ENCODE measurements around the gene DAZL.

The DAZL gene

GRCh38 chr3:16596352-16597032 is 8.7 kb downstream of the DAZL start:
- FAIRE-seq (no peak), DNase-seq (ENCODE audit: insufficient read length, low spot score) (no peak)

GRCh38 chr3:16595778-16596177 is 9.4 kb downstream of the DAZL start:
- DNase-seq (ENCODE audit: insufficient read length, low spot score) (no peak), FAIRE-seq (no peak)

DNA sequence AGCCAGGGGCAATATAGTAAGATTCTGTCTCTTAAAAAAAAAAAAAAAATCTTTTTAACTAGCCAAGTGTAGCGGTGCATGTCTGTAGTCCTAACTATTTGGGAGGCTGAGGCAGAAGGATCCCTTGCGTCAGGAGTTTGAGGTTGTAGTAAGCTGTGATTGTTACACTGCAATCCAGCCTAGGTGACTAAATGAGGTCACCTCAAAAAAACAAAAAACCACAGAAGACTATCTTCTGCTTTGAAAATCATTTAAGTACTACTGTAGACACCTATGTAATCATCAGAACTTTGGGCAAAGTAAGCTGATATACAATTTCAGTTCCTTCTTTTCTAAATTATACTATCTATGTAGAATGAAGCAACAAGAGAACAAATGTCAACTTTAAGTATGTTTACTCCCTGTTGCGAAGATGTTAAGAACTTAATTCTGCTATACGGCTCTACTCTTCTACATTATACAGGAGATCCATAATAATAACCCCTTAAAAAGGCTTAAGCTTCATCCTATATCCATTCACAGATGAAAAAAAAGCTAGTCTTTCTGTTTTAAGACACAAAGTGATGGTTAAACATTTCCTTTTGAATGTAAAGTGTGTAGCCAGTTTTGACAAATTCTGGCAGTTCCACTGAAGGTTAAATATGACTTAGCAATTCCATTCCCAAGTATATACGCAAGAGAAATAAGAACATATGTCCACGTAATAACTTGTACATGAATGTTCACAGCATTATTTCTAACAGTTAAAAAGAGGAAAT is 15.2 kb downstream of the DAZL start:
- FAIRE-seq: no peak
- no peak for DNase-seq (ENCODE audit: insufficient read length, low spot score)

- DNase-seq (ENCODE audit: insufficient read length, low spot score): no peak
- no peak for FAIRE-seq
These were observed 16.1 kb downstream of the DAZL start for GRCh38 chr3:16589120-16589519.

- DNase-seq (ENCODE audit: insufficient read length, low spot score) (no peak), FAIRE-seq (no peak)
These were observed 17.6 kb downstream of the DAZL start for GRCh38 chr3:16587681-16588060.

DNA sequence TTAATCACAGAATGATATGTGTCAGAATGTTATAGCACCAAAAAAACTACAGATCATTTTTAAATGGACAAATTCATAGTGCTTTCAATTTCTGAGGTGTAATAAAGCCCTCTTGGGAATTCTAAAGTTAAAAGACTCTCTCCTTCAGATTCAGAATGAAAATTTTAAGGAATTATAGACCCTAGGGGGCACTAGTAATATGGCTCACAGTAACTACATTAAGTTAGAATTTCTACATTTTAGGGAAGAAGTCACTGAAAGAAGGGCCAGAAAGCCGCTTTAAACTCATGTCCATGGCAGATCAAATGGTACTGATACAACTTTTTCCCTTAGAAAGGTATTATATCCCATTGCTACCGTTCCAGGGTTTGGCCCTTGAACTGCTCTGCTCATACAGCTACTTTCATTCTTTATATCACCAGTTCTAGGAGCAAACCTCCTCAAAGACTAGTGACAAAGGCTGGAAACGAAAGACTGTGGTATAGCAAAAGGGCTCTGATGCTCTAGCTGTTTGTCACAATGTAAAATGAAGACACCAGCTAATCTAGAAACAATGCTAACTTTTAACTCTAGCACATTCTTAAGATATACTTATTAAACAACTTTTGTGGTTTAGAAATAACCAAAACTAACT is 18.1 kb downstream of the DAZL start:
- FAIRE-seq: no peak

GRCh38 chr3:16584880-16585279 is 20.3 kb downstream of the DAZL start:
- DNase-seq (ENCODE audit: insufficient read length, low spot score) (no peak), FAIRE-seq (no peak)

More for the DNA sequence above, 18.1 kb downstream of the DAZL start:
- DNase-seq (ENCODE audit: insufficient read length, low spot score): no peak

- DNase-seq (ENCODE audit: insufficient read length, low spot score) (no peak), FAIRE-seq (no peak)
These were observed 21.7 kb downstream of the DAZL start for GRCh38 chr3:16583551-16583950.

- no peak for DNase-seq (ENCODE audit: insufficient read length, low spot score)
These were observed 35.1 kb downstream of the DAZL start for GRCh38 chr3:16570113-16570512.

GRCh38 chr3:16568532-16568931 is 36.7 kb downstream of the DAZL start:
- no peak for FAIRE-seq
- DNase-seq (ENCODE audit: insufficient read length, low spot score): no peak

More at GRCh38 chr3:16570113-16570512, 35.1 kb downstream of the DAZL start:
- FAIRE-seq: no peak

GRCh38 chr3:16568115-16568514 is 37.1 kb downstream of the DAZL start:
- FAIRE-seq (no peak), DNase-seq (ENCODE audit: insufficient read length, low spot score) (no peak)

DNA sequence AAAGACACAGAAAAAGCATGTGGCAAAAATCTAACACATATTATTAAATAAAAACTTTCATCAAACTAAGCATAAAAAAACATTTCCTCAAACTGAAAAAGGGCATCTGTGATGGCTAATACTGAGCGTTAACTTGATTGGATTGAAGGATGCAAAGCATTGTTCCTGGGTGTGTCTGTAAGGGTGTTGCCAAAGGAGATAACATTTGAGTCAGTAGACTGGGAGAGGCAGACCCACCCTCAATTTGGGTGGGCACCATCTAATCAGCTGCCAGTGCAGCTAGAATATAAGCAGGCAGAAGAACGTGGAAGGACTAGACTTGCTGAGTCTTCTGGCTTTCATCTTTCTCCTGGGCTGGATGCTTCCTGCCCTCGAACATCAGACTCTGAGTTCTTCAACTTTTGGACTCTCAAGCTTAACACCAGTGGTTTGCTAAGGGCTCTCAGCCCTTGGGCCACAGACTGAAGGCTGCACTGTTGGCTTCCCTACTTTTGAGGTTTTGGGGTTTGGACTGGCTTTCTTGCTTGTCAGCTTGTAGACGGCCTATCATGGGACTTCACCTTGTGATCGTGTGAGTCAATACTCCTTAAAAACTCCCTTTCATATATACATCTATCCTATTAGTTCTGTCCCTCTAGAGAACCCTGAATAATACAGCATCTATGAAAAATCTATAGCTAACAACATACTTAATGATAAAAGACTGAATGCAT is 45.4 kb downstream of the DAZL start:
- DNase-seq (ENCODE audit: insufficient read length, low spot score) (no peak), FAIRE-seq (no peak)

GRCh38 chr3:16554126-16554525 is 51.1 kb downstream of the DAZL start:
- no peak for FAIRE-seq
- no peak for DNase-seq (ENCODE audit: insufficient read length, low spot score)

GRCh38 chr3:16552757-16553156 is 52.5 kb downstream of the DAZL start:
- FAIRE-seq (no peak), DNase-seq (ENCODE audit: insufficient read length, low spot score) (no peak)

DNA sequence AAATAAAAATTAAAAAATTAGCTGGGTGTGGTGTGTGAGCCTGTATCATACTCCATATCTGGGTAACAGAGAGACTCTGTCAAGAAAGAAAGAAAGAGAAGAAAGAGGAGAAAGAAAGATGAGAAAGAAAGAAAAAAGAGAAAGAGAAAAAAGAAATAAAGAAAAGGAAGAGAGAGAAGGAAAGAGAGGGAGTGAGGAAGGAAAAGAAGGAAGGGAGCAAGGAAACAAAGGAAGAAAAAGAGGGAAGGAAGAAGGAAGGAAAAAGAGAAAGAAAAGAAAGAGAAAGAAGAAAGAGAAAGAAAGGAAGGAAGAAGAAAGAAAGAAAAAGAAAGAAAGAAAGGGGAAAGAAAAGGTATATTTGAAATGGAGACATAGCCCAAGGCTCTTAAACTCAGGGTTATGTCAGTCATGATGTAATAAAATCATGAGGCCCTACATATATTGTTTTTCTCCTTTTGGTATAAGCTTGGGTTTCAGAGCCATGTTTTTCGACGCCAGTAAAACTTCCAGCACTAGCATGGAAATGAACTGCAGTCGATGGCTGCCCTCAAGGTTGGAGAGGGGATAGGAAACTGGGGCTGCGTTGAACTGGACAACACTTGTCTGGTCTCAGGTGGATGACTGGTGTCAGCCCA is 53.8 kb downstream of the DAZL start:
- FAIRE-seq: no peak

GRCh38 chr3:16550676-16551341 is 54.4 kb downstream of the DAZL start:
- DNase-seq (ENCODE audit: insufficient read length, low spot score): peak; percentile 64

More for the DNA sequence above, 53.8 kb downstream of the DAZL start:
- DNase-seq (ENCODE audit: insufficient read length, low spot score): no peak

GRCh38 chr3:16550305-16550675 is 54.9 kb downstream of the DAZL start:
- DNase-seq (ENCODE audit: insufficient read length, low spot score): no peak
- no peak for FAIRE-seq

More at GRCh38 chr3:16550676-16551341, 54.4 kb downstream of the DAZL start:
- peak; percentile 36 for FAIRE-seq

- DNase-seq (ENCODE audit: insufficient read length, low spot score): no peak
- FAIRE-seq: no peak
These were observed 56.5 kb downstream of the DAZL start for GRCh38 chr3:16548721-16549120.

DNA sequence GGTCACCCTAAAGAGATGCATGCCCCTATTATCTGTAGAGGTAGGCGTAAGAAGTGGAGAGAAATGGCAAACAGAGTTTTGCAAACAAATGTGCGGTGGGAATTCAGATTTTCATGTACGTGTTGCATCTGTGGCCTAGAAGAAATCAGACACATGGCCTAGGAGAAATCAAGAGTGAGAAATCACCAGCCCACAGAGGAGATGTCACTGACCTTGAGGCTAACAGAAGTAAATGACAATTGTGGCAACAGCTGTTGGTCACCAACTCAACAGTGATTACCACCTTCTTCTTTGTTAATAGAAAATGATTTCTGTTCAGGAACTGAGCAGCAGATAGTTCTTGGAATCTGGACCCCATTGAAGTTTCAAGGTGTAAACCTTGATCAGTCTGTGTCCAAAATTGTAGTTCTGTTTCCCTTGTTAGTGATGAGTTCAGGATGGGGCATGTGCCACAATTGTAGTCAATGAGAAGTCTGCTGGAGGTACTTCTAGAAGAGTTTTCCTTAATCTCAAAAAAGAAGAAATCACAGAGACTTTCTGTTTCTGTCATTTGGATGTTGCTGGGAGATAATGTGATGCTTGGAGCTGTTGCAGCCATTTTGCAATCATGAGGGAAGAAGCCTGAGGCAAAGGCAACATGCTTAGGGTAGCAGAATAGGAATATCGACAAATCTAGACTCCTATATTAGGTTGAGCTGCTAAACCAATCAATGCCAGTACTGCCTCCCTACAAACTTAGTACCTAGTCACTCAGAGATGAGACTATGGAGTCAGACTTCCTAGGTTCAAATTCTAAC is 57.5 kb downstream of the DAZL start:
- DNase-seq (ENCODE audit: insufficient read length, low spot score): no peak
- FAIRE-seq: no peak
